Adrenal gland (tissue), 12 donors: ENCODE results near the gene KLRF2. TPM values are rescaled to one million over a fixed set of nuclear protein-coding genes. Genes with fewer than 3 reads are reported as not detected.
A peak's percentile ranks its signal among the peaks of the same experiment; 100 is the strongest.

ENCODE experiments used
- DNase-seq, 7 donors: peaks; one replicate each; pipeline ENCODE4 v3.0.0-alpha.2; 2019 to 2020
- H3K27ac ChIP-seq, 5 donors: fragments of 200-600 bp; sonication (generic) in 4 of 5; 1 replicate in 3 of 5; 2 replicates in 2 of 5; pipeline versions ENCODE4 v1.5.1 to v1.8.0; 2016 to 2020; ENCODE audit warnings: mild to moderate bottlenecking in 1 of 5
- H3K27me3 ChIP-seq: fragments of 200-600 bp; 2 replicates; pipeline ENCODE4 v1.8.0; 2021
- H3K36me3 ChIP-seq, 2 donors: fragments of 200-600 bp; replicated peaks in 1 of 2; 1 replicate in 1 of 2; 2 replicates in 1 of 2; pipeline versions ENCODE4 v1.5.1 to v1.8.0; 2018 to 2022
- H3K4me1 ChIP-seq, 2 donors: fragments of 200-600 bp; replicated peaks in 1 of 2; 1 replicate in 1 of 2; 2 replicates in 1 of 2; pipeline versions ENCODE4 v1.5.1 to v1.8.0; 2018 to 2021
- H3K4me3 ChIP-seq, 4 donors: fragments of 200-600 bp; sonication (generic) in 3 of 4; one replicate each; pipeline ENCODE4 v1.5.1; 2016 to 2018
- H3K9me3 ChIP-seq, 3 donors: fragments of 200-600 bp; sonication (generic) in 1 of 3; replicated peaks in 1 of 3; 1 replicate in 2 of 3; 2 replicates in 1 of 3; pipeline versions ENCODE4 v1.5.1 to v1.8.0; 2016 to 2021
- POLR2A ChIP-seq, 2 donors: fragments of 450-650 bp; IDR thresholded peaks; one replicate each; pipeline ENCODE4 v1.6.1; 2017; ENCODE audit warnings: antibody characterized with exemption in 2 of 2, mild to moderate bottlenecking in 2 of 2, moderate library complexity in 1 of 2
- WGBS, 4 donors: extraction: QIAGEN DNeasy Blood & Tissue Kit in 2 of 4; methylation state at CpG; one replicate each; pipeline versions ENCODE4 v1.1.5 to v1.1.7; 2013 to 2017; 5-methylcytosine and 5-hydroxymethylcytosine counted together
- intact Hi-C, 2 donors: fragments of 100-400 bp; cut with DNase I; formaldehyde crosslinking; loops; one replicate each; pipeline versions ENCODE4 v1.14.1 to v1.15.0; 2022 to 2023
- polyA plus RNA-seq, 3 donors: library from polyadenylated mRNA; stranded (reverse); fragments of 200-250 nt in 2 of 3; fragments of 350-450 nt in 1 of 3; fragmentation: Illumina TruSeq in 1 of 3; extraction: RNeasy Lipid Tissue Mini Kit (QIAGEN cat#74804) in 1 of 3; gene quantifications; one replicate each; pipeline ENCODE4 v1.2.3, GENCODE V29; 2013 to 2014
- total RNA-seq, 9 donors: library from RNA; depleted of rRNA in 4 of 9; stranded (reverse); fragments of >200 nt in 4 of 9; fragments of 120-200 nt in 1 of 9; fragmentation: NEBNext Ultra II Directional in 1 of 9; extraction: Animal tissue kit (Norgen Biotek cat#: 25700) in 1 of 9; gene quantifications; one replicate each; pipeline versions ENCODE4 v1.1.0 to v1.2.4, GENCODE V29; 2013 to 2023
- TF ChIP-seq, protein P1 (sequence below), 6 experiments: fragments of 450-650 bp in 4 of 6; fragments of 200-600 bp in 2 of 6; sonication (generic) in 1 of 6; IDR thresholded peaks; 1 replicate in 5 of 6; 2 replicates in 1 of 6; pipeline versions ENCODE4 v1.5.1 to v1.8.0; 2016 to 2021; ENCODE audit warnings: antibody characterized with exemption in 6 of 6, mild to moderate bottlenecking in 2 of 6, moderate library complexity in 1 of 6
- donor health status: healthy with polysubstance abuse.
- donor health status: Bipolar disorder and iron deficiency.
- donor health status: DM: yes; HTN: yes; CAD: no.
- donor health status: DM: no; HTN: no; CAD: no.
- donor health status: DM: no; HTN: no; CAD: no.
- donor health status: DM: yes; HTN: yes; CAD: no.

Gene KLRF2
- total and polyA plus RNA-seq, 12 donors: not detected

DNA sequence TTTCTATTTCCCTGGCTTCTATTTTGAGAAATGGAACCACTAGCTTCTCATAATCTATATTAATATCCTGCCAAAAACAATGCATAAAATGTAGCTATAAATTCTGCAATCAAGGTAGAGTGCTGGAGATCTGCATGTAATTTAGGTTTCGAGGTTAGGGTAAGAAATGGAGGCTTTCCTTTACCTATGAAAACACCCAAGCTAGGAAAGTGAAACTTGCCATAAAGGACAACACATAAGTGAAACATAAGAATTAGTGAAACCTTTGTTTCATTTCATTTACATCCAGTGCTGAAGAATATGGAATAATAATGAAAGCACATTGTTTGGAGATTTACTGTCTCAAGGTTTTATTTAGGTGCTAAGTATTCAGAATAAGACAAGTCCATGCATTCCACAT is 41.1 kb downstream of the KLRF2 start:
- 86 to 87% (median 86%) methylated on average over 1 of the region's 1 CpG for WGBS, 4 donors
- Histone ChIP-seq H3K4me1 (peaks cover 0 to 5% of the 10 kb centered on the region in 2 donors), H3K27ac (no peak overlapping the region), H3K9me3 (no peaks in the 10 kb centered on the region), H3K4me3 (no peak overlapping the region), H3K36me3 (no peaks in the 10 kb centered on the region), H3K27me3 (no peaks in the 10 kb centered on the region)
- TF ChIP-seq POLR2A (IDR thresholded peaks at IDR 0.05): no peak
- TF ChIP-seq, protein P1, sequence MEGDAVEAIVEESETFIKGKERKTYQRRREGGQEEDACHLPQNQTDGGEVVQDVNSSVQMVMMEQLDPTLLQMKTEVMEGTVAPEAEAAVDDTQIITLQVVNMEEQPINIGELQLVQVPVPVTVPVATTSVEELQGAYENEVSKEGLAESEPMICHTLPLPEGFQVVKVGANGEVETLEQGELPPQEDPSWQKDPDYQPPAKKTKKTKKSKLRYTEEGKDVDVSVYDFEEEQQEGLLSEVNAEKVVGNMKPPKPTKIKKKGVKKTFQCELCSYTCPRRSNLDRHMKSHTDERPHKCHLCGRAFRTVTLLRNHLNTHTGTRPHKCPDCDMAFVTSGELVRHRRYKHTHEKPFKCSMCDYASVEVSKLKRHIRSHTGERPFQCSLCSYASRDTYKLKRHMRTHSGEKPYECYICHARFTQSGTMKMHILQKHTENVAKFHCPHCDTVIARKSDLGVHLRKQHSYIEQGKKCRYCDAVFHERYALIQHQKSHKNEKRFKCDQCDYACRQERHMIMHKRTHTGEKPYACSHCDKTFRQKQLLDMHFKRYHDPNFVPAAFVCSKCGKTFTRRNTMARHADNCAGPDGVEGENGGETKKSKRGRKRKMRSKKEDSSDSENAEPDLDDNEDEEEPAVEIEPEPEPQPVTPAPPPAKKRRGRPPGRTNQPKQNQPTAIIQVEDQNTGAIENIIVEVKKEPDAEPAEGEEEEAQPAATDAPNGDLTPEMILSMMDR (IDR thresholded peaks at IDR 0.05): no peak
- intact Hi-C loops: loop anchor here in 1 of 2 donors (10.0 kb wide), 1 partner anchor 108 kb away; no protein-coding TSS in a partner anchor
- no peak for DNase-seq

DNA sequence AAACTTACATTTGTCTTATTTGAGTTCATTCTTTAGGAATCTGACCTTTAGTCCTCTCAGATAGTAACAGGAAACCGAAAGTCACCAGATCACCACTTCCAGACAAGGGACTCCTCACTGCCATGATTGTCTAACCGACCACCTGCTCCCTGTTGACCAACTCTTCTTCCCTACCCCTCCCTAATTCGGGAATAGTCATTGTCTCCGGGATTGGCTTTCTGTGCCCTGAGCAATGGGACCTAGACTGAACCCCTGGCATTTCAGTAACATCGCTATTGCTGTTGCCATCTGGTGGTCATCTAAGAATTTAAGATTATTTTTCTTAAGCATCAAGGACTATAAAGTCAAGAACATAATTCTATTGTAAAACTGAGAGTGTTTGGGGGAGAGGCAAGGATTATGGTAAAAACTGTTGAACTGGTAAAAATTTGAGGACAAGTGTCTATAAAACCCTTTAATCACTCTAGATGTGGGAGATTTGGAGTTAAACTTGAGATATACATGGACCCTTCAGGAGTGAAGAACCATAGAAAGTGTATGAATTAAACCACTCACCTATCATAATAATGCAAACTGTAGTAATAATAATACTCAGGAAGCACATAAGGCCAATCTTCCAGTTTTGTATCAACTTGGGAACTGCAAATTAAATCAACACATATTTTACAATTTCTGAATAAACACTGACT is 44.6 kb downstream of the KLRF2 start:
- Histone ChIP-seq H3K36me3 (no peaks in the 10 kb centered on the region), H3K4me1 (peaks cover 0 to 5% of the 10 kb centered on the region in 2 donors), H3K4me3 (peak overlapping the region in 1 of 4 donors; percentile 40), H3K27ac (no peak overlapping the region), H3K27me3 (no peaks in the 10 kb centered on the region), H3K9me3 (no peaks in the 10 kb centered on the region)
- WGBS, 4 donors: 5 to 15% (median 12%) methylated on average over 5 of the region's 5 CpGs
- peak in 5 of 7 donors; percentile 11 to 26 (median 17) for DNase-seq
- intact Hi-C loops: loop anchor here (5.0 to 10.0 kb wide), 4 partner anchors 109 to 179 kb away; no protein-coding TSS in a partner anchor
- TF ChIP-seq POLR2A (IDR thresholded peaks at IDR 0.05): no peak
- TF ChIP-seq, protein P1 (IDR thresholded peaks at IDR 0.05): peak; percentile 28 to 69 (median 56)

DNA sequence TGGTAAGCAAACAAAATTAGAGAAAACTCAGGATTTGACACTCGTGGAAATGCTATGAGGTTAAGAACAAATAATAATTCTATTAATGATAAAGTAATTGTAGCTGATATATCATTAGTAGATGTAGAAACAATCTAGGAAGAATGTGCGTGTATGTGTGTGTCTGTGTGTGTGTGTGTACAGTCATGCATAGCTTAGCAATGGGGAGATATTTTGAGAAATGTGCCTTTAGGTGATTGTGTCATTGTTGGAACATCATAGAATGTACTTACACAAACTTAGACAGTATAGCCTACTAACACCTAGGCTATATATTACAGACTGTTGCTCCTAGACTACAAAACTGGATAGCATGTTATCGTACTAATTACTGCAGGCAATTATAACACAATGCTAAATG is 45.6 kb downstream of the KLRF2 start:
- TF ChIP-seq, protein P1 (IDR thresholded peaks at IDR 0.05): no peak
- TF ChIP-seq POLR2A (IDR thresholded peaks at IDR 0.05): no peak
- intact Hi-C loops: loop anchor here (5.0 to 10.0 kb wide), 4 partner anchors 110 to 180 kb away; no protein-coding TSS in a partner anchor
- H3K4me1 ChIP-seq: peaks cover 0 to 5% of the 10 kb centered on the region in 2 donors

DNA sequence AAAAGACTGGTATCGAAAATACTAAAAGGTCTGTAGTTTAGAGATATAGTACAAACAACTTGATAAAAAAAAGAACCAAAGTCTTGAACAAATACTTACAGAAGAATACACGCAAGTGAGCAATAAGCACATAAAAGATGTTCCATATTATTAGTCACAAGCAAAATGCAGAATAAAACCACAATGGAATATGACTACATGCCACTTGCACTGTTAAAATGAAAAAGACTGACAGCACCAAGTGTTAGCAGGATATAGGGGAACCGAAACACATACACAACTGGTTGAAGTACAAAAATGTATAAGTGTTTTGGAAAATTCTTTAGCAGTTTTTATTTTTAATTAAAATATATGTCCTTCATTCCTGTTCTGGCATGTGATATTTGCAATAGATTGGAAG is 47.3 kb downstream of the KLRF2 start:
- TF ChIP-seq, protein P1 (IDR thresholded peaks at IDR 0.05): no peak
- TF ChIP-seq POLR2A (IDR thresholded peaks at IDR 0.05): no peak
- H3K9me3 ChIP-seq: no peaks in the 10 kb centered on the region
- no peak overlapping the region for H3K4me3 ChIP-seq
- H3K4me1 ChIP-seq: peaks cover 0 to 5% of the 10 kb centered on the region in 2 donors
- no peaks in the 10 kb centered on the region for H3K27me3 ChIP-seq
- whole genome bisulfite sequencing, 4 donors: 71 to 84% (median 80%) methylated on average over 3 of the region's 3 CpGs
- no peak for DNase-seq
- H3K27ac ChIP-seq: no peak overlapping the region
- no peaks in the 10 kb centered on the region for H3K36me3 ChIP-seq
- intact Hi-C loops: loop anchor here (5.0 to 10.0 kb wide), 4 partner anchors 111 to 181 kb away; no protein-coding TSS in a partner anchor

More for the DNA sequence above, 45.6 kb downstream of the KLRF2 start:
- H3K36me3 ChIP-seq: no peaks in the 10 kb centered on the region
- WGBS, 4 donors: 69 to 82% (median 73%) methylated on average over 3 of the region's 3 CpGs
- H3K27ac ChIP-seq: no peak overlapping the region
- DNase-seq: no peak
- no peak overlapping the region for H3K4me3 ChIP-seq
- no peaks in the 10 kb centered on the region for H3K9me3 ChIP-seq
- no peaks in the 10 kb centered on the region for H3K27me3 ChIP-seq
